ENCODE measurements around the gene RALY.

DNA sequence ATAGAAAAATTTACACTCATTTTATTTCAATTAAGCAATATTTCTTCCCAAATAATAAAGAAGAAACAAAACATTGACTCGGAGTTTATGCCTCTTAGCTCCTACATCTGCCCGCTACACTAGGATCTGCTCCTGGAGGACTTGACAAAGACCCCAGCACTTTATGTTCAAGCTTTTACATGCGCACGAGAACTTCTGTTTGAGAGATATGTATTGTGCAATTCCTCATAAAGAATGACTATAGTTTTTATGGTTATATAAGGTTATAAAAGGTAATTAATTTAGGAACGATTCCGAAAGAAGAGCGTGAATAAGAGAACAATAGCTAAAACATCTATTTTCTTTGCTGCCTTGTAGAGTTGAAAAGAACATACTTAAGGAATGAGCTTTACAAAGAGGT, 12.4 kb upstream of the RALY start:
- TF ChIP-seq POLR2A (IDR thresholded peaks at IDR 0.05) (no peak), CTCF (IDR thresholded peaks at IDR 0.05) (no peak)

Data from uterus (tissue), 2 donors.